Ishikawa (cell line): ENCODE data around the gene TARBP2.

Experiments
- CEBPB ChIP-seq: IDR thresholded peaks from 2 replicates; pipeline ENCODE4 v1.6.1; 2012
- CREB1 ChIP-seq: IDR thresholded peaks from 2 replicates; pipeline ENCODE4 v1.6.1; 2012; ENCODE audit warnings: low read depth
- EGR1 ChIP-seq: IDR thresholded peaks from 2 replicates; pipeline ENCODE4 v1.6.1; 2012
- EP300 ChIP-seq: IDR thresholded peaks from 2 replicates; pipeline ENCODE4 v1.6.1; 2012; ENCODE audit warnings: borderline replicate concordance
- FOXM1 ChIP-seq: IDR thresholded peaks from 2 replicates; pipeline ENCODE4 v1.6.1; 2012; ENCODE audit warnings: low read depth, borderline replicate concordance
- NFIC ChIP-seq: IDR thresholded peaks from 2 replicates; pipeline ENCODE4 v1.6.1; 2012
- RAD21 ChIP-seq: IDR thresholded peaks from 2 replicates; pipeline ENCODE4 v1.6.1; 2012; ENCODE audit warnings: low read depth
- TAF1 ChIP-seq: IDR thresholded peaks from 2 replicates; pipeline ENCODE4 v1.6.1; 2012; ENCODE audit warnings: low read depth, mild to moderate bottlenecking
- TCF12 ChIP-seq: IDR thresholded peaks from 2 replicates; pipeline ENCODE4 v1.6.1; 2012; ENCODE audit warnings: low read depth
- TEAD4 ChIP-seq: IDR thresholded peaks from 2 replicates; pipeline ENCODE4 v1.6.1; 2012
- YY1 ChIP-seq: IDR thresholded peaks from 2 replicates; pipeline ENCODE4 v1.6.1; 2012; ENCODE audit warnings: low read depth
- ZBTB7A ChIP-seq: IDR thresholded peaks from 2 replicates; pipeline ENCODE4 v1.6.1; 2012; ENCODE audit warnings: low read depth
- TF ChIP-seq, protein P1 (sequence below): IDR thresholded peaks from 2 replicates; pipeline ENCODE4 v1.6.1; 2012
- TF ChIP-seq, protein P2 (sequence below): IDR thresholded peaks from 2 replicates; pipeline ENCODE4 v1.6.1; 2012
- TF ChIP-seq, protein P3 (sequence below): IDR thresholded peaks from 2 replicates; pipeline ENCODE4 v1.6.1; 2012; ENCODE audit warnings: low read depth, mild to moderate bottlenecking

The TARBP2 gene

DNA sequence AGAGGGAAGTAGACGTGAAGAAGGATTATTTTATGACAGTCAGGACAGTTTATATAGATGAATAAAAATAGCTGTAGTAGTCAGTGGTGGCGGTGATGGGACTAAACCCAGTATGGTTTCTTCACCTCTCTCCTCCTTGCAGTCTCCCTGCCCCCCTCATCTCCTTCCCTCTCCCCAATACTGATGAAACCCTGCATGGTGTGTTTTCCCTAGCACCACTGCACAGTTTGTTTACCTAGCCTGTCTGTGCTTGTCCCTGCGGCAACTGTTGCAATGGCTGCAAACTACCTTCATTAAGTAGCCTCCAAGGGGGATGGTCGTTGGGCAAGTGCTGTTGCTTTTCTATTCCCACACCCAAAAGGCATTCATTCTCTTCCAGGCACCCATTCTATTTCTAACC lies 34.4 kb upstream of the TARBP2 start:
- TF ChIP-seq NFIC = no peak
- TF ChIP-seq, protein P1, sequence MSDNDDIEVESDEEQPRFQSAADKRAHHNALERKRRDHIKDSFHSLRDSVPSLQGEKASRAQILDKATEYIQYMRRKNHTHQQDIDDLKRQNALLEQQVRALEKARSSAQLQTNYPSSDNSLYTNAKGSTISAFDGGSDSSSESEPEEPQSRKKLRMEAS = no peak
- no peak for TF ChIP-seq RAD21
- no peak for TF ChIP-seq CEBPB
- no peak for TF ChIP-seq ZBTB7A
- TF ChIP-seq EP300 = no peak
- TF ChIP-seq EGR1 = no peak
- no peak for TF ChIP-seq TAF1
- TF ChIP-seq, protein P2, sequence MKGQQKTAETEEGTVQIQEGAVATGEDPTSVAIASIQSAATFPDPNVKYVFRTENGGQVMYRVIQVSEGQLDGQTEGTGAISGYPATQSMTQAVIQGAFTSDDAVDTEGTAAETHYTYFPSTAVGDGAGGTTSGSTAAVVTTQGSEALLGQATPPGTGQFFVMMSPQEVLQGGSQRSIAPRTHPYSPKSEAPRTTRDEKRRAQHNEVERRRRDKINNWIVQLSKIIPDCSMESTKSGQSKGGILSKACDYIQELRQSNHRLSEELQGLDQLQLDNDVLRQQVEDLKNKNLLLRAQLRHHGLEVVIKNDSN = no peak
- TF ChIP-seq FOXM1 = no peak
- no peak for TF ChIP-seq TEAD4

DNA sequence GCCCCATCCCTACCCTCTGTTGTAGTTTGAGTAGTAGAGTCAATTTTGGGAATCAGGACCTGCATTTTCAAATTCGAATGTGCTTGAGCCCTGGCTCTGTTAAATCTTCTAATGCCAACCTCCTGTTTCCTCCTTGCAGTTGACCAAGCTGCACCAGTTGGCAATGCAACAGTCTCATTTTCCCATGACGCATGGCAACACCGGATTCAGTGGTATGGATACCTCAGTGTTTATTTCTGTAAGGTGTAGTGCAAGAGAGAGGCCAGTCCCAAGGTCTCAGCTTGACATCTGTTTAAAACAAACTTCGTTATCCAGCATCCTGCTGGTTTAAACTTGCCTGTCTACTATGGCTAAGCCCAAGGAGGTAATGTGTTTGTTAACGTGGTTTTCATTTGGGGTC lies 34.0 kb upstream of the TARBP2 start:
- TF ChIP-seq EP300 (no peak), EGR1 (no peak), CEBPB (no peak), NFIC (no peak), CREB1 (no peak), TCF12 (no peak), FOXM1 (no peak), ZBTB7A (no peak), RAD21 (no peak), TAF1 (no peak), YY1 (no peak), TEAD4 (no peak)
- TF ChIP-seq, protein P1 = no peak
- TF ChIP-seq, protein P3, sequence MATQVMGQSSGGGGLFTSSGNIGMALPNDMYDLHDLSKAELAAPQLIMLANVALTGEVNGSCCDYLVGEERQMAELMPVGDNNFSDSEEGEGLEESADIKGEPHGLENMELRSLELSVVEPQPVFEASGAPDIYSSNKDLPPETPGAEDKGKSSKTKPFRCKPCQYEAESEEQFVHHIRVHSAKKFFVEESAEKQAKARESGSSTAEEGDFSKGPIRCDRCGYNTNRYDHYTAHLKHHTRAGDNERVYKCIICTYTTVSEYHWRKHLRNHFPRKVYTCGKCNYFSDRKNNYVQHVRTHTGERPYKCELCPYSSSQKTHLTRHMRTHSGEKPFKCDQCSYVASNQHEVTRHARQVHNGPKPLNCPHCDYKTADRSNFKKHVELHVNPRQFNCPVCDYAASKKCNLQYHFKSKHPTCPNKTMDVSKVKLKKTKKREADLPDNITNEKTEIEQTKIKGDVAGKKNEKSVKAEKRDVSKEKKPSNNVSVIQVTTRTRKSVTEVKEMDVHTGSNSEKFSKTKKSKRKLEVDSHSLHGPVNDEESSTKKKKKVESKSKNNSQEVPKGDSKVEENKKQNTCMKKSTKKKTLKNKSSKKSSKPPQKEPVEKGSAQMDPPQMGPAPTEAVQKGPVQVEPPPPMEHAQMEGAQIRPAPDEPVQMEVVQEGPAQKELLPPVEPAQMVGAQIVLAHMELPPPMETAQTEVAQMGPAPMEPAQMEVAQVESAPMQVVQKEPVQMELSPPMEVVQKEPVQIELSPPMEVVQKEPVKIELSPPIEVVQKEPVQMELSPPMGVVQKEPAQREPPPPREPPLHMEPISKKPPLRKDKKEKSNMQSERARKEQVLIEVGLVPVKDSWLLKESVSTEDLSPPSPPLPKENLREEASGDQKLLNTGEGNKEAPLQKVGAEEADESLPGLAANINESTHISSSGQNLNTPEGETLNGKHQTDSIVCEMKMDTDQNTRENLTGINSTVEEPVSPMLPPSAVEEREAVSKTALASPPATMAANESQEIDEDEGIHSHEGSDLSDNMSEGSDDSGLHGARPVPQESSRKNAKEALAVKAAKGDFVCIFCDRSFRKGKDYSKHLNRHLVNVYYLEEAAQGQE = no peak
- TF ChIP-seq, protein P2 = no peak

DNA sequence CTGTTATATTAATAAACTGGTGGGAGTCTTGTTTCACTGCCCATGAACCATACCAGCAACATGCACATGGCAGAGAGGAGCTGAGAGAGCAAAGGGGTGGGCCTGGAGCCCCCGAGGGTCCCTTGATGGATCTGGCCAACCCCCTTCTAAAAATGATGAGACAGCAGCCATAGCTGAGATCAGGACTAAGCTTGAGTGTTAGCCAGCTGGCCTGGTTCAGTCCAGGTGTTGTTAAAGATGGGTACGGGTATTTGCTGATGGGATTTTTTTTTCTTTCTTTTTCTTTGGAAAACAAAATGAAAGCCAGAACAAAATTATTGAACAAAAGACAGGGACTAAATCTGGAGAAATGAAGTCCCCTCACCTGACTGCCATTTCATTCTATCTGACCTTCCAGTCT lies 33.2 kb upstream of the TARBP2 start:
- TF ChIP-seq RAD21 = no peak
- TF ChIP-seq ZBTB7A = no peak
- no peak for TF ChIP-seq EP300
- TF ChIP-seq EGR1 = no peak
- no peak for TF ChIP-seq TCF12
- TF ChIP-seq, protein P3 = no peak

DNA sequence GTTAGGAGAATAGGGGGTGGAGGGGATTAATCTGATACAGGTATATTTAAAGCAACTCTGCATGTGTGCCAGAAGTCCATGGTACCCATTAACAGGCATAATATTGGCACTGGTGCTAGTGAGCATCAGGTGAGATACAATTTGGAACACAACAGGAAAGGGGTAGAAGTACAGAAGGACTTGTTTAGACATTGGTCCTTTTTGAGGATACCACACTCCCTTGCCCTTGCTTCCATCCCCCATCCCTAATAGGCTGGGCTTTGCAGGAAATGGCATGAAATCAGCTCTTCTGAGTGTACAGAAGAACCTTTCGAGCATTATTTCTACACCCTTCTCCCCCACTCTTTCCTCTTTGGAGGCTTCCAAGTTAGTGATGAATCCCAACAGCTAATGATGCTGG lies 32.8 kb upstream of the TARBP2 start:
- no peak for TF ChIP-seq EGR1
- no peak for TF ChIP-seq RAD21
- TF ChIP-seq FOXM1 = no peak
- TF ChIP-seq, protein P2 = no peak
- no peak for TF ChIP-seq CEBPB
- no peak for TF ChIP-seq ZBTB7A
- no peak for TF ChIP-seq TCF12
- TF ChIP-seq EP300 = no peak
- TF ChIP-seq TEAD4 = no peak
- no peak for TF ChIP-seq YY1
- TF ChIP-seq CREB1 = no peak
- no peak for TF ChIP-seq TAF1
- TF ChIP-seq, protein P3 = no peak
- no peak for TF ChIP-seq NFIC
- TF ChIP-seq, protein P1 = no peak
